Neural progenitor cell (in vitro differentiated cells): Measurements from ENCODE around the gene METTL9. TPM values are rescaled to one million over a fixed set of nuclear protein-coding genes. Genes with fewer than 3 reads are reported as not detected.
"Not testable (repeated sequence)": the region's sequence is repeated elsewhere in the genome, so short reads cannot be mapped to it uniquely, and the experiment has no call there.

ENCODE experiments used
- DNase-seq: peaks from one replicate; pipeline ENCODE4 v3.0.0-alpha.2; 2016; ENCODE audit warnings: low spot score
- H2AFZ ChIP-seq: fragments of 200-600 bp; sonication (generic); replicated peaks from 2 replicates; pipeline ENCODE4 v1.6.1; 2016; ENCODE audit warnings: antibody characterized with exemption
- H3F3A ChIP-seq: fragments of 200-600 bp; sonication (generic); 2 replicates; pipeline ENCODE4 v1.6.1; 2016; ENCODE audit warnings: antibody characterized with exemption, low read depth
- H3K27ac ChIP-seq: fragments of 200-600 bp; sonication (generic); 2 replicates; pipeline ENCODE4 v1.5.1; 2016; ENCODE audit warnings: mild to moderate bottlenecking
- H3K27me3 ChIP-seq: fragments of 200-600 bp; sonication (generic); 2 replicates; pipeline ENCODE4 v1.6.1; 2016; ENCODE audit warnings: mild to moderate bottlenecking, moderate library complexity
- H3K36me3 ChIP-seq: fragments of 200-600 bp; sonication (generic); 2 replicates; pipeline ENCODE4 v1.5.1; 2016
- H3K4me1 ChIP-seq: fragments of 200-600 bp; sonication (generic); 2 replicates; pipeline ENCODE4 v1.6.1; 2016; ENCODE audit warnings: mixed run types
- H3K4me2 ChIP-seq: fragments of 200-600 bp; sonication (generic); 2 replicates; pipeline ENCODE4 v1.6.1; 2016
- H3K4me3 ChIP-seq: fragments of 200-600 bp; sonication (generic); 2 replicates; pipeline ENCODE4 v1.5.1; 2016
- H3K79me2 ChIP-seq: fragments of 200-600 bp; sonication (generic); 2 replicates; pipeline ENCODE4 v1.6.1; 2016; ENCODE audit warnings: low read depth
- H3K9ac ChIP-seq: fragments of 200-600 bp; sonication (generic); 2 replicates; pipeline ENCODE4 v1.6.1; 2016
- H3K9me3 ChIP-seq: fragments of 200-600 bp; sonication (generic); 2 replicates; pipeline ENCODE4 v1.5.1; 2016; ENCODE audit warnings: low read depth
- H4K20me1 ChIP-seq: fragments of 200-600 bp; sonication (generic); 2 replicates; pipeline ENCODE4 v1.6.1; 2016; ENCODE audit warnings: low read depth
- H3K27ac Mint-ChIP-seq: 3 replicates; pipeline ENCODE4 v1.8.0; 2021; ENCODE audit warnings: mixed read lengths
- H3K27me3 Mint-ChIP-seq: 2 replicates; pipeline ENCODE4 v1.8.0; 2022; ENCODE audit warnings: low read depth, mild to moderate bottlenecking, inconsistent platforms, moderate library complexity, mixed read lengths; ENCODE audit not compliant: insufficient read depth
- H3K36me3 Mint-ChIP-seq: 3 replicates; pipeline ENCODE4 v1.8.0; 2021; ENCODE audit warnings: mixed read lengths
- H3K4me1 Mint-ChIP-seq: 3 replicates; pipeline ENCODE4 v1.8.0; 2021; ENCODE audit warnings: mixed read lengths
- H3K4me3 Mint-ChIP-seq: 3 replicates; pipeline ENCODE4 v1.8.0; 2021; ENCODE audit warnings: mild to moderate bottlenecking, moderate library complexity, mixed read lengths
- H3K9me3 Mint-ChIP-seq: 3 replicates; pipeline ENCODE4 v1.8.0; 2020; ENCODE audit warnings: mixed read lengths
- CTCF ChIP-seq: fragments of 200-600 bp; sonication (generic); IDR thresholded peaks from 2 replicates; pipeline ENCODE4 v1.5.1; 2017; ENCODE audit warnings: antibody characterized with exemption, mild to moderate bottlenecking
- EZH2 ChIP-seq: fragments of 200-600 bp; sonication (generic); IDR thresholded peaks from 2 replicates; pipeline ENCODE4 v1.6.1; 2017; ENCODE audit warnings: antibody characterized with exemption, mild to moderate bottlenecking, moderate library complexity
- EZH2phosphoT487 ChIP-seq: fragments of 200-600 bp; sonication (generic); IDR thresholded peaks from 2 replicates; pipeline ENCODE4 v1.6.1; 2017; ENCODE audit warnings: antibody characterized with exemption
- total RNA-seq: library from RNA; depleted of rRNA; stranded (reverse); fragments of >200 nt; gene quantifications from 2 replicates; pipeline ENCODE4 v1.2.3, GENCODE V29; 2015; ENCODE audit warnings: low replicate concordance

The METTL9 gene
- total RNA-seq, 1 donor from 2014 or later, result 329 TPM

GRCh38 chr16:21646721-21647561 is 47.6 kb downstream of the METTL9 start:
- no peak for DNase-seq
- H3K79me2 ChIP-seq, result peaks cover 4% of the 10 kb centered on the region
- H3K9me3 ChIP-seq, result no peaks in the 10 kb centered on the region
- H3K27ac ChIP-seq, result no peak overlapping the region
- Mint-ChIP-seq H3K36me3 (peaks cover 6% of the 10 kb centered on the region), H3K9me3 (no peaks in the 10 kb centered on the region), H3K27ac (no peak overlapping the region), H3K4me3 (no peak overlapping the region), H3K27me3 (no peaks in the 10 kb centered on the region), H3K4me1 (no peaks in the 10 kb centered on the region)
- H3K4me3 ChIP-seq, result no peak overlapping the region
- no peaks in the 10 kb centered on the region for H3K36me3 ChIP-seq
- no peaks in the 10 kb centered on the region for H3K27me3 ChIP-seq
- H3K9ac ChIP-seq, result no peak overlapping the region
- H2AFZ ChIP-seq, result no peak overlapping the region
- no peaks in the 10 kb centered on the region for H3F3A ChIP-seq
- TF ChIP-seq EZH2phosphoT487 (no peak), EZH2 (no peak), CTCF (no peak)
- no peak overlapping the region for H3K4me2 ChIP-seq
- no peaks in the 10 kb centered on the region for H4K20me1 ChIP-seq
- no peaks in the 10 kb centered on the region for H3K4me1 ChIP-seq

GRCh38 chr16:21647562-21648164 is 48.3 kb downstream of the METTL9 start:
- Histone ChIP-seq H3K27ac (no peak overlapping the region), H3K27me3 (no peaks in the 10 kb centered on the region), H3K79me2 (peaks cover 4% of the 10 kb centered on the region), H3K4me3 (no peak overlapping the region), H3K9ac (no peak overlapping the region), H3K36me3 (no peaks in the 10 kb centered on the region), H3K9me3 (no peaks in the 10 kb centered on the region), H3K4me1 (no peaks in the 10 kb centered on the region), H3K4me2 (no peak overlapping the region), H3F3A (no peaks in the 10 kb centered on the region), H4K20me1 (no peaks in the 10 kb centered on the region), H2AFZ (no peak overlapping the region)
- no peaks in the 10 kb centered on the region for H3K27me3 Mint-ChIP-seq
- peaks cover 8% of the 10 kb centered on the region for H3K36me3 Mint-ChIP-seq
- H3K9me3 Mint-ChIP-seq, result no peaks in the 10 kb centered on the region
- TF ChIP-seq EZH2phosphoT487 (no peak), EZH2 (no peak), CTCF (no peak)
- H3K27ac Mint-ChIP-seq, result no peak overlapping the region
- no peaks in the 10 kb centered on the region for H3K4me1 Mint-ChIP-seq
- no peak overlapping the region for H3K4me3 Mint-ChIP-seq
- no peak for DNase-seq

GRCh38 chr16:21649826-21650406 is 50.5 kb downstream of the METTL9 start:
- H3K4me3 ChIP-seq, H3K9me3 ChIP-seq, DNase-seq, H3K27me3 Mint-ChIP-seq, H3F3A ChIP-seq, H2AFZ ChIP-seq, H4K20me1 ChIP-seq, H3K4me1 ChIP-seq, H3K79me2 ChIP-seq, H3K4me2 ChIP-seq, H3K36me3 ChIP-seq, H3K9me3 Mint-ChIP-seq, H3K27ac Mint-ChIP-seq, H3K4me3 Mint-ChIP-seq, H3K27ac ChIP-seq, H3K27me3 ChIP-seq, H3K36me3 Mint-ChIP-seq, H3K4me1 Mint-ChIP-seq, H3K9ac ChIP-seq: not testable (repeated sequence)

GRCh38 chr16:21650521-21650920 is 51.1 kb downstream of the METTL9 start:
- Mint-ChIP-seq H3K27ac (no peak overlapping the region), H3K9me3 (no peaks in the 10 kb centered on the region), H3K27me3 (no peaks in the 10 kb centered on the region), H3K4me3 (no peak overlapping the region), H3K4me1 (no peaks in the 10 kb centered on the region), H3K36me3 (peaks cover 10% of the 10 kb centered on the region)
- no peaks in the 10 kb centered on the region for H3K27me3 ChIP-seq
- no peak for TF ChIP-seq EZH2phosphoT487
- no peak for TF ChIP-seq EZH2
- no peak for TF ChIP-seq CTCF
- no peaks in the 10 kb centered on the region for H3K36me3 ChIP-seq
- no peaks in the 10 kb centered on the region for H3F3A ChIP-seq
- H3K9ac ChIP-seq, result no peak overlapping the region
- H3K4me3 ChIP-seq, result no peak overlapping the region
- H2AFZ ChIP-seq, result no peak overlapping the region
- no peak for DNase-seq
- no peaks in the 10 kb centered on the region for H3K9me3 ChIP-seq
- H3K4me1 ChIP-seq, result no peaks in the 10 kb centered on the region
- no peak overlapping the region for H3K4me2 ChIP-seq
- no peaks in the 10 kb centered on the region for H4K20me1 ChIP-seq
- H3K27ac ChIP-seq, result no peak overlapping the region
- peaks cover 4% of the 10 kb centered on the region for H3K79me2 ChIP-seq
